ENCODE data around the gene RAB7A.

Gene RAB7A

GRCh38 chr3:128784232-128784631, 58.2 kb downstream of the RAB7A start:
- DNase-seq: peak in 2 of 3 donors; percentile 8 to 24
- Histone ChIP-seq H3K4me3 (ENCODE audit: insufficient read depth, low read depth, low read length, poor library complexity, severe bottlenecking) (no peak overlapping the region), H3K36me3 (ENCODE audit: control insufficient read depth, insufficient read depth, low read length) (no peaks in the 10 kb centered on the region), H3K27ac (ENCODE audit: insufficient read depth, low read length, poor library complexity, severe bottlenecking) (no peak overlapping the region), H3K9me3 (ENCODE audit: control insufficient read depth, low read length) (no peaks in the 10 kb centered on the region), H3K4me1 (ENCODE audit: control insufficient read depth, insufficient read depth, low read length, poor library complexity, severe bottlenecking) (peaks cover 16% of the 10 kb centered on the region), H3K27me3 (replicated peaks; ENCODE audit: control insufficient read depth, insufficient read depth, low read length, poor library complexity, severe bottlenecking) (no peaks in the 10 kb centered on the region)

- H3K4me3 ChIP-seq (ENCODE audit: insufficient read depth, low read depth, low read length, poor library complexity, severe bottlenecking): no peak overlapping the region
- no peaks in the 10 kb centered on the region for H3K36me3 ChIP-seq (ENCODE audit: control insufficient read depth, insufficient read depth, low read length)
- H3K27me3 ChIP-seq (replicated peaks; ENCODE audit: control insufficient read depth, insufficient read depth, low read length, poor library complexity, severe bottlenecking): no peaks in the 10 kb centered on the region
- H3K4me1 ChIP-seq (ENCODE audit: control insufficient read depth, insufficient read depth, low read length, poor library complexity, severe bottlenecking): peaks cover 17% of the 10 kb centered on the region
- no peak for DNase-seq
- no peaks in the 10 kb centered on the region for H3K9me3 ChIP-seq (ENCODE audit: control insufficient read depth, low read length)
- no peak overlapping the region for H3K27ac ChIP-seq (ENCODE audit: insufficient read depth, low read length, poor library complexity, severe bottlenecking)
Observed at GRCh38 chr3:128784843-128785242, 58.9 kb downstream of the RAB7A start.

DNA sequence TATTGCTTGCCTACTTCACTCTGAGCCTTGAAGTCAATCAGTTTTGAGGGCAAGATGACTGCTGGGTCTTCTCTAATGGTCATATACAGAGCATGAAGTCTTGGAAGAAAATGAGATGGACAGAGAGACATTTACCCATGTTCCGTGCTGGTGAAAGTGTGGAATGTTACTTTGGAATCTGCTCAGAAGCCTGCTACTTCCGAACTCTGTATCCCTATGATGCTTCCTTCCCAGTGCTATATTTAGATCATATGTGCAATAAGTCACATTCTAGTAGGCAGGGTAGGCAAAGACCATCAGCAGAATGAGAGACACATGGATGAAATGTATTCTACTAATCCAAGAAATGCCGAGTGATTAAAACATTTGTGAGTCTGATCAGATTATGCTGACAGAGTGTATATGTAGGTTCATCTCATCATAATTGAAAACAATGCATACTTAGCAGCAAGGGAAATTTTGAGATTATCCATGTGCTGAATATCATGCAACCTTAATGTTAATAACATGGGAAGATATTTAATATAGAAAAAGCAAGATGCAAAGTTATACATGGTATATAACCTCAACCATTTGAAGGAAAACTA, 60.5 kb downstream of the RAB7A start:
- DNase-seq: no peak
- no peaks in the 10 kb centered on the region for H3K27me3 ChIP-seq (replicated peaks; ENCODE audit: control insufficient read depth, insufficient read depth, low read length, poor library complexity, severe bottlenecking)
- no peaks in the 10 kb centered on the region for H3K36me3 ChIP-seq (ENCODE audit: control insufficient read depth, insufficient read depth, low read length)
- no peaks in the 10 kb centered on the region for H3K9me3 ChIP-seq (ENCODE audit: control insufficient read depth, low read length)
- H3K27ac ChIP-seq (ENCODE audit: insufficient read depth, low read length, poor library complexity, severe bottlenecking): peak overlapping the region; percentile 29
- H3K4me3 ChIP-seq (ENCODE audit: insufficient read depth, low read depth, low read length, poor library complexity, severe bottlenecking): no peak overlapping the region
- H3K4me1 ChIP-seq (ENCODE audit: control insufficient read depth, insufficient read depth, low read length, poor library complexity, severe bottlenecking): peaks cover 22% of the 10 kb centered on the region

DNA sequence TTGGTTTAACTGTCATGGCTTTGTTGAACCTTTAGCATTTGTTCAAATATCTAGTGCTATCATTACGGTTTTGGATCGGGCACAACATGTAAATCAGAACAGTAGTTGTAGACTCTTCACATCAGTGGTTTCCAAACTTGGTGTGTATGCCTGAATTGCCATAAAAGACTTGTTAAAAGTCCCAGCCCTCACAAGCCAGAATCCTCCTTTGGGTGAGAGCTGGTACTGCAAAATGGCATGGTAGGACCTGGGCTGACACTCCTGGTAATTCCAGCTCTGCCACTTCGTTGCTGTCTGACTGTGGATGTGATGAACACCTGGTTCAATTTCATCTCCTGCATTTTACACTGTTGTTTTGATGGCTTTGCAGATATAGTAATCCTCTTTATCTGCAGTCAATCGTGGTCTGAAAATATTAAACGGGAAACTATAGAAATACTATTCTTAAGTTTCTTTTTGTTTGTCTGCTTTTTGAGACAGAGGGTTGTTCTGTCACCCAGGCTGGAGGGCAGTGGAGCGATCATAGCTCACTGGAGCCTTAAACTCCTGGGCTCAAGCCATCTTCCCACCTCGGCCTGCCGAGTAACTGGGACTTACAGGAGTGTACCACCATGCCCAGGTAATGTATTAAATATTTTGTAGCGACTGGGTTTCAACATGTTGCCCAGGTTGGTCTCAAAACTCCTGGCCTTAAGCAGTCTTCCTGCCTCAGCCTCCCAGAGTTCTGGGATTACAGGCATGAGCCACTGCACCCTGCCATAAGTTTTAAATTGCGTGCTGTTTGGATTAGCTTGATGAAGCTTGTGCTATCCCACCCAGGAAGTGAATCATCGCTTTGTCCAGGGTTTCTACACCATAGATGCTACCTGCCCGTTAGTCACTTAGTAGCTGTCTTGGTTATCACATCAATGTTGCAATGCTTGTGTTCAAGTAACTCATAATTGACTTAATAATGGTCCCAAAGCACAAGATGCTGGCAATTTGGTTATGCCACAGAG, 61.6 kb downstream of the RAB7A start:
- Histone ChIP-seq H3K9me3 (ENCODE audit: control insufficient read depth, low read length) (no peaks in the 10 kb centered on the region), H3K4me3 (ENCODE audit: insufficient read depth, low read depth, low read length, poor library complexity, severe bottlenecking) (no peak overlapping the region), H3K27ac (ENCODE audit: insufficient read depth, low read length, poor library complexity, severe bottlenecking) (peak overlapping the region; percentile 56), H3K27me3 (replicated peaks; ENCODE audit: control insufficient read depth, insufficient read depth, low read length, poor library complexity, severe bottlenecking) (no peaks in the 10 kb centered on the region), H3K36me3 (ENCODE audit: control insufficient read depth, insufficient read depth, low read length) (no peaks in the 10 kb centered on the region), H3K4me1 (ENCODE audit: control insufficient read depth, insufficient read depth, low read length, poor library complexity, severe bottlenecking) (peaks cover 22% of the 10 kb centered on the region)
- DNase-seq: peak in 2 of 3 donors; percentile 8 to 32

DNA sequence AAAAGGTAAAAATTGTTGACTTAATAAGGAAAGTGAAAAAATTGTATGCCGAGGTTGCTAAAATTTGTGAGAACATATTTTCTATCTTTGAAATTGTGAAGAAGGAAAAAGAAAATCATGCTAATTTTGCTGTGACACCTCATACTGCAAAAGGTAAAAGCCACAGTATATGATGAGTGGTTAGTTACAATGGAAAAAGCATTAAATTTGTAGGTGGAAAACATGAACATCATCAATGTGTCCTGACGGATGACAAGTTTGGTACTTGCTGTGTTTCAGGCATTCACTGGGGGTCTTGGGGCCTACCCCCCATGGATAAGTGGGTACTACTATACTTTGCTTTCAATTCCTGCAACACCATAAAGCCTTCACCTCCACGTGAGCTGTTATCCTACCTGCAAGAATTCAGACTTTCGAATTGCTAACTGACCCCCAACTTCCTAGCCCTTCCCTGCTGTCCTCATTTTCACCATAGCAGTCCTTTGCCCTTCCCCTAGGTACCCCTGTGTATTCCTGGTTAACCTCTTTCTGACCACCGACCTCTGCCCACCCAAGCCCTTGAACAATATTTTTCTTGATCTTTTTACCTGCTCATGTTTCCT, 62.4 kb downstream of the RAB7A start:
- H3K27me3 ChIP-seq (replicated peaks; ENCODE audit: control insufficient read depth, insufficient read depth, low read length, poor library complexity, severe bottlenecking): no peaks in the 10 kb centered on the region
- H3K4me1 ChIP-seq (ENCODE audit: control insufficient read depth, insufficient read depth, low read length, poor library complexity, severe bottlenecking): peaks cover 22% of the 10 kb centered on the region
- peak overlapping the region; percentile 56 for H3K27ac ChIP-seq (ENCODE audit: insufficient read depth, low read length, poor library complexity, severe bottlenecking)
- no peak for DNase-seq
- H3K4me3 ChIP-seq (ENCODE audit: insufficient read depth, low read depth, low read length, poor library complexity, severe bottlenecking): peak overlapping the region; percentile 30
- H3K36me3 ChIP-seq (ENCODE audit: control insufficient read depth, insufficient read depth, low read length): no peaks in the 10 kb centered on the region
- H3K9me3 ChIP-seq (ENCODE audit: control insufficient read depth, low read length): no peaks in the 10 kb centered on the region

DNA sequence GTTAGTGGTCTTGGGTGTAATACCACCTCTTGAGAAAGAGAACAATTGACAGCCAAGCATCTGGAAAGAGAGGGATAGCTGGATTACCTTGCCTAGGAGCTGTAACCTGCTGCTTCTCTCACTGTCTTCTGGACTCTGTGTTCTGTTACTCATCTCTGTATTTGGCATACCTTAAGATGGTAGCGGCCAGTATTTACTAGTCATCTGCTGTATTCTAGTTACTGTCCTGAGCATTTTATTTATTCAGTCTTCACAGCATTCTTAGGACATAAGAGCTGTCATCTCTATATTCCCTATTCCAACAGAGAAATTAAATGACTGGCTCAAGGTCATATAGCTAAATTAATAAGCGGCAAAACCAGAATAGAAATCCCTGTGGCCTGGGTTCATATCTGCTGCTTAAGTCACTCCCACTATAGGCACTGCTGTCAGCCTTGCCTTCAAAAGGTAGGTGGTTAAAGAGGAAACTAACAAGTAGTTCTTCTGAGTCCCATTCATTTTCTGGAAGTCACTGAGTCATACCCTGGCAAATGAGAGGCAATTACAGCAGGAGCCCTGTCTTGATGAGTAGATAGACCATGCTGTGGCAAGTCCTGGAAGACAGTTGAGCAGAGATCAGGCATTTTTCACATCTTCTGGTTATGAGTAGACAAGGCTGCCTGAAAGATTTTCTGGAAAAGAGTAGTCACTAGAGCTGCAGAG, 68.2 kb downstream of the RAB7A start:
- Histone ChIP-seq H3K4me1 (ENCODE audit: control insufficient read depth, insufficient read depth, low read length, poor library complexity, severe bottlenecking) (peaks cover 20% of the 10 kb centered on the region), H3K36me3 (ENCODE audit: control insufficient read depth, insufficient read depth, low read length) (peaks cover 28% of the 10 kb centered on the region), H3K27ac (ENCODE audit: insufficient read depth, low read length, poor library complexity, severe bottlenecking) (peak overlapping the region; percentile 35), H3K4me3 (ENCODE audit: insufficient read depth, low read depth, low read length, poor library complexity, severe bottlenecking) (no peak overlapping the region), H3K9me3 (ENCODE audit: control insufficient read depth, low read length) (no peaks in the 10 kb centered on the region), H3K27me3 (replicated peaks; ENCODE audit: control insufficient read depth, insufficient read depth, low read length, poor library complexity, severe bottlenecking) (no peaks in the 10 kb centered on the region)
- DNase-seq: no peak

DNA sequence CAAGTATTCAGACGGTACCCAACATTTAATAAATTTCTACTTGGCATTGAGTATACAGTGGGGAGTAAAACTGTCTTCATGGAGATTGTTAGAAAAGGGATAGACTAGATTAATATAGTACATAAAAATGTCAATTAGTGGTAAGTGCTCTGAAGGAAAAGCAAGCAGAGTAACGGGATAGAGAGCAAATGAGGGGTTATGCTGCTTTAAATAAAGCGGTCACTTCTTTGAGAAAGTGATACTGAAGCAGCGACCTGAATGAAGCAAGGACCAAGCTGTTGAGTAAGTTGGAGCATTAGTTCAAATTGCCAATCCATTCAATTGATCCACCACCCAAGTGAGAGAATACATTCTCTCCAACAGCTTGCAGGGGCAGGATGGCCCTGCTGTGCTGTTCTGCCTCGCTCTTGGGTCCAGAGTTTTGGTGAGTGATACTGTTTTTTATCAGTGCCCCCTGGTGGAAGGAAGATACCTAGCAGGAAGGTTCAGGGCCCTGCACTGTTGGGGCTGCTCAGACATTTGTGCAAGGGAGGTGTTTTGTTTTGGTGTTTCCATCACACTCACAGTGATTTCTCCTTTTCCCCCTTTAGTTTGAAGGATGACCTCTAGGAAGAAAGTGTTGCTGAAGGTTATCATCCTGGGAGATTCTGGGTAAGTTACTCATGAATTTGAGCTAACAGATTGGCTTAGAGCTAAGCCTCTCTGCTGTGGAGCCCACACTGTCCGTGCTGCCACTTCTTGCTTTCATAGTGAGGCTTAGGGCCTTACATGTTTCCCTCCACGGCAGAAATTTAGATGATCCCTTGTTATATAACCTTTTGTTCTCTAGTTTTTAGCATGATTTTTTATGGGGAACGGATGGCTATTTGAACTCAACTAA, 69.0 kb downstream of the RAB7A start:
- Histone ChIP-seq H3K27me3 (replicated peaks; ENCODE audit: control insufficient read depth, insufficient read depth, low read length, poor library complexity, severe bottlenecking) (no peaks in the 10 kb centered on the region), H3K36me3 (ENCODE audit: control insufficient read depth, insufficient read depth, low read length) (peaks cover 31% of the 10 kb centered on the region), H3K9me3 (ENCODE audit: control insufficient read depth, low read length) (no peaks in the 10 kb centered on the region), H3K4me3 (ENCODE audit: insufficient read depth, low read depth, low read length, poor library complexity, severe bottlenecking) (no peak overlapping the region), H3K4me1 (ENCODE audit: control insufficient read depth, insufficient read depth, low read length, poor library complexity, severe bottlenecking) (peaks cover 17% of the 10 kb centered on the region), H3K27ac (ENCODE audit: insufficient read depth, low read length, poor library complexity, severe bottlenecking) (peak overlapping the region; percentile 35)
- peak; percentile 27 to 47 (median 34) for DNase-seq

DNA sequence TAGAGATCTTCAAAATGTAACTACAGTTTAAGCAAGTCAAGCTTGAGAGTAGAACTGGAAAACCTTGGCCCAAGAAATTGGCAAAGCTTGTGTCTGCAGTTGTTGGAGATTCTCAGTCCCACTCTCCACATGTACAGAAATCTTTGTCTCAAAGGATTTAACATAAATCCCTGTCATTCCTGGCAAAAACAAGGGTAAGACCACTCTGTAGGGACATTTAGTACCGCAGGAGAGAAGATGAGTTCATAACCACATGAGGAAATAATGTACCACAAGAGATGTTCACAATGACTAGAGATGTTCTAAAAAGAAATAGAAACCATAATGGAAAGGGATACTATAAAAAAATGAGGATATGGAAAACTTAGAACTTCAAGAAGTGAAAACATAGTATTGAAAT, 73.7 kb downstream of the RAB7A start:
- no peak for DNase-seq
- Histone ChIP-seq H3K27me3 (replicated peaks; ENCODE audit: control insufficient read depth, insufficient read depth, low read length, poor library complexity, severe bottlenecking) (no peaks in the 10 kb centered on the region), H3K4me1 (ENCODE audit: control insufficient read depth, insufficient read depth, low read length, poor library complexity, severe bottlenecking) (peaks cover 18% of the 10 kb centered on the region), H3K36me3 (ENCODE audit: control insufficient read depth, insufficient read depth, low read length) (peaks cover 31% of the 10 kb centered on the region), H3K27ac (ENCODE audit: insufficient read depth, low read length, poor library complexity, severe bottlenecking) (peak overlapping the region; percentile 58), H3K9me3 (ENCODE audit: control insufficient read depth, low read length) (no peaks in the 10 kb centered on the region), H3K4me3 (ENCODE audit: insufficient read depth, low read depth, low read length, poor library complexity, severe bottlenecking) (no peak overlapping the region)

All from effector memory CD4-positive, alpha-beta T cell (primary cell).